HG03457 (cell line): Measurements from ENCODE around the gene INPP5A.
"Not testable (repeated sequence)": the region's sequence is repeated elsewhere in the genome, so short reads cannot be mapped to it uniquely, and the experiment has no call there.

Experiments used
- ATAC-seq: cut with Tn5 transposase; IDR thresholded peaks from one replicate; pipeline ENCODE4 v1.9.1; 2021; ENCODE audit warnings: moderate number of reproducible peaks; ENCODE audit not compliant: unreplicated experiment

INPP5A gene

GRCh38 chr10:132546567-132547420, 9.2 kb downstream of the INPP5A start:
- ATAC-seq = no peak

- ATAC-seq = no peak
Observed at GRCh38 chr10:132547421-132547861, 9.9 kb downstream of the INPP5A start.

GRCh38 chr10:132548106-132548823, 10.7 kb downstream of the INPP5A start:
- ATAC-seq = no peak

- ATAC-seq = no peak
Observed at GRCh38 chr10:132548869-132549268, 11.3 kb downstream of the INPP5A start.

- ATAC-seq = no peak
Observed at GRCh38 chr10:132549371-132549770, 11.8 kb downstream of the INPP5A start.

- ATAC-seq = no peak
Observed at GRCh38 chr10:132550366-132551092, 12.9 kb downstream of the INPP5A start.

- no peak for ATAC-seq
Observed at GRCh38 chr10:132551093-132551807, 13.7 kb downstream of the INPP5A start.

- ATAC-seq = no peak
Observed at GRCh38 chr10:132551808-132552130, 14.2 kb downstream of the INPP5A start.

- ATAC-seq = not testable (repeated sequence)
Observed at GRCh38 chr10:132552635-132553034, 15.0 kb downstream of the INPP5A start.

- ATAC-seq = not testable (repeated sequence)
Observed at GRCh38 chr10:132553568-132553967, 16.0 kb downstream of the INPP5A start.

GRCh38 chr10:132554053-132554990, 16.7 kb downstream of the INPP5A start:
- no peak for ATAC-seq

- no peak for ATAC-seq
Observed at GRCh38 chr10:132554991-132555647, 17.5 kb downstream of the INPP5A start.

GRCh38 chr10:132555648-132556575, 18.3 kb downstream of the INPP5A start:
- ATAC-seq = no peak

- ATAC-seq = no peak
Observed at GRCh38 chr10:132556994-132557441, 19.4 kb downstream of the INPP5A start.

GRCh38 chr10:132557696-132558515, 20.3 kb downstream of the INPP5A start:
- no peak for ATAC-seq

- no peak for ATAC-seq
Observed at GRCh38 chr10:132558516-132559413, 21.2 kb downstream of the INPP5A start.
